Activated CD8-positive, alpha-beta memory T cell treated with anti-CD3 and anti-CD28 coated beads, Interleukin-2, amount 10 ng/mL, durations not matched to agents 7 days and 5 days (primary cell): ENCODE results near the gene DICER1. TPM values are rescaled to one million over a fixed set of nuclear protein-coding genes. Genes with fewer than 3 reads are reported as not detected.

Experiments used
- ATAC-seq: fragments of 150-1000 bp; cut with Tn5 transposase; one replicate; pipeline ENCODE4 v1.10.0; 2021; ENCODE audit warnings: moderate library complexity
- CTCF ChIA-PET: fragments of 350-600 bp; sonication (Branson Sonifier 250); formaldehyde crosslinking; loops from one replicate; lab custom pipeline; 2021; ENCODE audit warnings: antibody characterized with exemption; lab: Charles Lee
- DNase-seq: peaks from one replicate; pipeline ENCODE4 v3.0.0-alpha.2; 2020
- H3K27ac Mint-ChIP-seq: one replicate; pipeline ENCODE4 v1.8.0; 2021; ENCODE audit warnings: mild to moderate bottlenecking, mixed read lengths
- H3K27me3 Mint-ChIP-seq: one replicate; pipeline ENCODE4 v1.8.0; 2021; ENCODE audit warnings: mixed read lengths
- H3K36me3 Mint-ChIP-seq: one replicate; pipeline ENCODE4 v1.8.0; 2021; ENCODE audit warnings: mild to moderate bottlenecking, mixed read lengths
- H3K4me1 Mint-ChIP-seq: one replicate; pipeline ENCODE4 v1.8.0; 2021; ENCODE audit warnings: mixed read lengths
- H3K4me3 Mint-ChIP-seq: one replicate; pipeline ENCODE4 v1.8.0; 2021; ENCODE audit warnings: mild to moderate bottlenecking, moderate library complexity, mixed read lengths
- H3K9me3 Mint-ChIP-seq: one replicate; pipeline ENCODE4 v1.8.0; 2022; ENCODE audit warnings: low read depth, mixed read lengths
- total RNA-seq, 2 experiments: library from RNA; stranded (reverse); gene quantifications; one replicate each; pipeline ENCODE4 v1.2.3, GENCODE V29; 2021

The DICER1 gene
- total RNA-seq, 2 experiments from 2014 or later = 61.4 to 75.6 TPM

DNA sequence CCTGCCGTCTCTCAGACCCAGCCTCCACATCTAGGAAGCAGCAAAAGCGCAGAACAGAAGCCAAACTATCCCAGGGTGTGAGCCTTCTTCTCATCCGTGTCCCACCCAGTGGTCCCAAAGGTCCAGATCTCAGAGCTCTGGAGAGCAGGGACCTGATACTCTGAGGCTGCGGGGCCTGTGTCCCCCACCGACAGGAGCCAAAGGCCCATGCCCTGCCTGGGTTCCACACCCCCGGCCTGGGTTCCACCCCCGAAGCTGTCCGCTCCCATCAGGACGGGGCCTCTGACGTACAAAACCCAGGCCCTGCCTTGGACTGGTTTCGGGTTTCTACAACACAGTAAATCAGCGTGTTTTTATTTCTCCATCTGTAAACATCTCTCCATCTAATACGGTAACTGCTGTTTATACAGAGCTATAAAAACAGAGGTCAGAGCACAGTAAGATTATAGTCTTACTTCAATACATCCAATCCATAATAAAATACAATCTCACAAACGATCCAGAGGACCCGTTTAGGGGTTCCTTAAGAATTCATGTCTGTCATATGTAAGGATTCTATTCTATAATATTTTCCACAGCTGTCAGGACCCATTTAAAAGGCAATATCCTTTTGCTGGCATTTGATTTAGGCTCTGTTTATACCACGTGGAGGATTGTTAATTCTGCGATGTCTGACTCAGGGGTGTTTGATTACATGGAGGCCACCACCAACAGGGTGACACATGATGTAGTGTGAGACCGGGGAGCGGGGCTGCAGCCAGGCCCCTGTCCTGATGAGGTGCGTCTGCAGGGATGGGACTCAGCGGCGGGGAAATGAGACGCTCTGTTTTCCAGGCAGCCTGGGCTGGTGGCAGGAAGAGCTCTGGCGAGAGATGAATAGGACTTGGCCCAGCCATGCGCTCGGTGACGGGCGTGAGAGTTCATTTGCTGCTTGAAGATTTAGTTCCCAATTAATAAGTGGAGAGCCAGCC lies 110.3 kb downstream of the DICER1 start:
- no peak for ATAC-seq
- no peak for DNase-seq
- CTCF ChIA-PET = no interaction called here
- H3K4me3 Mint-ChIP-seq = no peak overlapping the region
- peaks cover 9% of the 10 kb centered on the region for H3K27me3 Mint-ChIP-seq
- no peaks in the 10 kb centered on the region for H3K36me3 Mint-ChIP-seq
- no peaks in the 10 kb centered on the region for H3K9me3 Mint-ChIP-seq
- no peaks in the 10 kb centered on the region for H3K4me1 Mint-ChIP-seq
- H3K27ac Mint-ChIP-seq = no peak overlapping the region

DNA sequence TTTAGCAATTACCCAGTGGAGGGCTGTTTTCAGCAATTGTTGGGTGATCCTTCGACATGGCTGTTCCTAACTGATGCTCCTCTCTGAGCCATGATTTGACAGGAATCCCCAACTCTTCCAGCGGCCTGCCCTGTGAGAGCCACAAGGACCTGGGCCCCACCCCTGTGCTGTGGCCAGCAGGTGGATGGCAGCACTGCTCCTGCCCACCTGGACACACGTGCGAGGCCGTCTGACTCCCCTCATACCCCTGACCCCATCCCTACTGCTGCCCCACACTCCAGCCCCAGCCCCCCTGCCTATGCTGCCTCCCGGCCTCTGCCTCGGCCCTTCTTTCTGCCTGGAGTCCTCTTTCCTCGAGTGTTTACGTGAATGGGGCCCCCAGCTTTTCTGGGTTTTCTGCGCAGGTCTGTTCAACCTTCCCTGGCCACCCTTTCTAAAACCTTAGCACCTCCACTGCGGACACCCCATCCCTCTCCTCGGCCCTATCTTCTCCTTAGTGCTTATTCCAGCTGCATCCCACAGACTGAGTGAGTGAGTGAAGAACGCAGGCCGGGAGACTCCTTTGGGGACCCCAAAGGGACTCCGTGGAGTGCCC lies 111.4 kb downstream of the DICER1 start:
- CTCF ChIA-PET = no interaction called here
- ATAC-seq (no peak), DNase-seq (no peak)
- Mint-ChIP-seq H3K4me3 (no peak overlapping the region), H3K27me3 (peaks cover 12% of the 10 kb centered on the region), H3K36me3 (no peaks in the 10 kb centered on the region), H3K27ac (no peak overlapping the region), H3K9me3 (no peaks in the 10 kb centered on the region), H3K4me1 (no peaks in the 10 kb centered on the region)

DNA sequence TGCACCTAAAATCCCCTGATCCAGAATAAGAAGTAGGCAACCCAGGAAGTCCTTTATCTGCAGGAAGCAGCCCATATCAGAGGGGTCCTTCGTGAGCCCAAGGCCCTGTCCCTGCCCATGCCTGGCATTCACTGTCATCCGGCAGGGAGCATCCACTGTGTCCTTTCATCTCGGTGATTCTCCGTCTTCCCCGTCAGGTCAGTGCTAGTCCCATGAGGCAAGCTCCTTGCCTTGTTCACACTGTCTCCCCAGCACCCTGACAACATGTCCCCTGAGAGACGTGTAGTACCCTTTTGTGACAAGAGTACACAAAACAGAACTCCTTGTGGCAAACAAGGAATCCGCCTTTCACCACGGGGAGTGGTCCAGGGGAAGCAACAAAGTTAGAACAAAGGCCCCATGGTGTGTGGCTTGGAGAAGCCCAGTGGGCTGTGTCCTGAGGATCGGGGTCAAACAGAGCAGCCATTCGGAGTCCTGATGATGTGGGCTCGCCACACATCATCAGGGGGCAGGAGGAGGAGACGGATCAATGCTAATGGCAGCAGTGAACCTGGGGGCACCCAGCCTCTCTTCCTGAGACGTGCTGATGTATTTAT lies 112.1 kb downstream of the DICER1 start:
- Mint-ChIP-seq H3K4me1 (no peaks in the 10 kb centered on the region), H3K4me3 (no peak overlapping the region), H3K27me3 (peaks cover 12% of the 10 kb centered on the region), H3K27ac (no peak overlapping the region), H3K9me3 (no peaks in the 10 kb centered on the region), H3K36me3 (no peaks in the 10 kb centered on the region)
- ATAC-seq (no peak), DNase-seq (peak; percentile 18)
- CTCF ChIA-PET = no interaction called here

DNA sequence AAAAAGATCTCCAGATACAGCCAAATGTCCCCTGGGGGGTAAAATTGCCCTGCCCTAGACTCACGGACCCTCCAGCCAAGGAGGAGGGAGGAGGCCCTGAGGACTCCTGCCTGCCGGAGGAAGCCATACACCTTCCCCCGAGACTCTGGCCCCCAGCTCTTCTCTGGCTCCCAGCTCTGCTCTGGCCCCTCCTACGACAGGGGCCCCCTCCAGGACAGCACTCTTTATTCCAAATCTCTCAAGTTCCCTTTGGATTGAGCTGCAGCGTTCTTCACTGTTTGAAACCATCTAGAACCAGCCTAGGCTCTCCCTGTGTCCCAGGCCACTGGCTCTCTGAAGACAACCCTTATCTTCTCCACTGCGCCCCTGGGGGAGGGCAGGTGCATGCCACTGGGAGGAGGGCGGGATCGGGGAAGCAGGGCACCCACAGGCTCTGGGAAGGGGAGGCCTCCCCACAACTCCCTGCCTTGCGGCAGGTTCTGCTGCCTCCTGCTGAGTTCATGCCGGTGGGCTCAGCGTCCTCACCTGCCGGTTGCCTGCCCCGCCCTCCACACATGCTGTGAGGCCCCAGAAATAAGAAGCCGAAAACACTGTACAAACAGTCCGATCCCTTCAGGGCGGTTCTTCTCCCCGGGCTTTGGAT lies 112.7 kb downstream of the DICER1 start:
- H3K4me1 Mint-ChIP-seq = no peaks in the 10 kb centered on the region
- CTCF ChIA-PET = no interaction called here
- no peak overlapping the region for H3K4me3 Mint-ChIP-seq
- no peaks in the 10 kb centered on the region for H3K9me3 Mint-ChIP-seq
- DNase-seq = peak; percentile 11
- peaks cover 9% of the 10 kb centered on the region for H3K27me3 Mint-ChIP-seq
- no peak for ATAC-seq
- no peak overlapping the region for H3K27ac Mint-ChIP-seq
- H3K36me3 Mint-ChIP-seq = no peaks in the 10 kb centered on the region

DNA sequence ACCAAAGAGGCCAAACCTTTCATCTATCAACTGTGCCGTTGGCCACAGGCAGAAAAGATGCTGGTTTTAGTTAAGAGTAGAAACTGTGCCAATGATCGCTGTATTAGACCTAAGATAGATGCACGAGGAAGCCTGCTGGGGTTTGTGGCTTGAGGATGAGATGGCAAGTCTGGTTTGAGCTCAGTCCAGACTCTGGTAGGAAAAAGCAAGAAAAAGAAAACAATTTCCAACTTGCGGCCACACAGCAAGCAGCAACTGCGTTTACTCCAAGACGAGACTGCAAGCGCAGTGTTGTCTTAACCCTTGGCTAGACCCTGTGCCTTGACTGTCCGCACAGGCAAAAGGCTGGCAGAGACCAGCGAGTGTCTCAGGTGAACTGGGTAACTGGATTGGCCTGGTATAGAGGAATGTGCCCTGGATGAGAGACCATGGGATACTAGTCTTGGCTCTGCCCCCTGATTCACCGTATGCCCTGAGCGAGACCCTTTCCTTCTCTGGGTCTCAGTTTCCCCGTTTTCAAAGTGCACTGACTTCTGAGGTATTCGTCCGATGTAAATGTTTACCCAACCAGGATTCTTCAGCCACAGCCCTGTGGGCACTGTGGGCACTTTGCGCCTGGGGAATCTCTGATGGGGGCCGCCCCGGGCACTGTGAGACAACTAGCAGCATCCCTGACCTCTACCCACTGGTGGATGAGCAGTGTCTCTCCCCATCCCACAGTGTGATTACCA lies 113.4 kb downstream of the DICER1 start:
- H3K27me3 Mint-ChIP-seq = peaks cover 8% of the 10 kb centered on the region
- no peak overlapping the region for H3K27ac Mint-ChIP-seq
- no peak overlapping the region for H3K4me3 Mint-ChIP-seq
- no peaks in the 10 kb centered on the region for H3K36me3 Mint-ChIP-seq
- CTCF ChIA-PET = no interaction called here
- peak; percentile 21 for DNase-seq
- no peak for ATAC-seq
- no peaks in the 10 kb centered on the region for H3K9me3 Mint-ChIP-seq
- no peaks in the 10 kb centered on the region for H3K4me1 Mint-ChIP-seq

DNA sequence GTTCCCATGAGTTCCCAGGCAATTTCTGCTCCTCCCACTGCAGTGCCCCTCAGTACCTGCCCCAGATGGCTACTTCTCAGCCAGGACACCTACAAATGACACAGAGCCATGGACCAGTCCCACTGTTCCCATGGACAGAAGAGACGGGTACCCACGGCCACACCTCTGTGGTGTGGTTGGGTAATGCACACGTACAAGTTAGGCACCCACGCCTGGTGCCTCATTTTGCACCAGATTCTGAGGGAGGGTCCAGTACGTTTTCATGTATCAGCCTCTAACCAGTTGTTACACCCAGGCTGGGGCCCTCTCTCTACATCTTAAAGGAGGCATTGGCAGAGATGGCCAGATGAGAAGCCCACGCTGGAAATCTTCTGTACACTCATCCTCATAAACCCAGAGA lies 114.0 kb downstream of the DICER1 start:
- CTCF ChIA-PET = no interaction called here
- Mint-ChIP-seq H3K4me1 (no peaks in the 10 kb centered on the region), H3K36me3 (no peaks in the 10 kb centered on the region), H3K27ac (no peak overlapping the region), H3K27me3 (peaks cover 8% of the 10 kb centered on the region), H3K4me3 (no peak overlapping the region), H3K9me3 (no peaks in the 10 kb centered on the region)
- ATAC-seq (no peak), DNase-seq (no peak)

DNA sequence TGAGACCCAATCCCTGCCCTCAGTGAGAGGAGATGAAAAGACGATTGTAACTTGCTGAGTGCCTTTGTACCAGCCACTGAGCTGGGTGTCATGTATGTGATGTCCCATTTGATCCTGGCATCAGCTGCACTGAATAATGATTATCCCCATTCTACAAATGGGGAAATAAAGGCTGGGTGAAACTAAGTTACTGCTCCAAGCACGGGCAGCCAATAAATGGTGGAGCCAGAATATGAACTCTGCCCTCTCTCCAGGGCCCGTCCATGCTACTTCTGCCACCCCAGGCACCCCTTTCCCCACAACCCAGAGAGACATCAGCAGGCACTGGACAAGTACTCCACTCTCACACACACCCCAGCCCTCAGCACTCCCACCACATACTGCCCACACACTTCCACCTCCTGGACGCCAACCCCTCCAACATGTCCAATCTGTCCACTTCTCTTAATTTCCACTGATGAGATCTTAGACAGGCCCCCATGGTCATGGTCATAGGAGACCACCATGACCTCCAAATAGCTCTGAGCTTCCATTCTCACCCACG lies 115.8 kb downstream of the DICER1 start:
- CTCF ChIA-PET = no interaction called here
- Mint-ChIP-seq H3K4me1 (no peaks in the 10 kb centered on the region), H3K4me3 (no peak overlapping the region), H3K27ac (no peak overlapping the region), H3K9me3 (no peaks in the 10 kb centered on the region), H3K36me3 (no peaks in the 10 kb centered on the region), H3K27me3 (peaks cover 8% of the 10 kb centered on the region)
- no peak for ATAC-seq
- no peak for DNase-seq

DNA sequence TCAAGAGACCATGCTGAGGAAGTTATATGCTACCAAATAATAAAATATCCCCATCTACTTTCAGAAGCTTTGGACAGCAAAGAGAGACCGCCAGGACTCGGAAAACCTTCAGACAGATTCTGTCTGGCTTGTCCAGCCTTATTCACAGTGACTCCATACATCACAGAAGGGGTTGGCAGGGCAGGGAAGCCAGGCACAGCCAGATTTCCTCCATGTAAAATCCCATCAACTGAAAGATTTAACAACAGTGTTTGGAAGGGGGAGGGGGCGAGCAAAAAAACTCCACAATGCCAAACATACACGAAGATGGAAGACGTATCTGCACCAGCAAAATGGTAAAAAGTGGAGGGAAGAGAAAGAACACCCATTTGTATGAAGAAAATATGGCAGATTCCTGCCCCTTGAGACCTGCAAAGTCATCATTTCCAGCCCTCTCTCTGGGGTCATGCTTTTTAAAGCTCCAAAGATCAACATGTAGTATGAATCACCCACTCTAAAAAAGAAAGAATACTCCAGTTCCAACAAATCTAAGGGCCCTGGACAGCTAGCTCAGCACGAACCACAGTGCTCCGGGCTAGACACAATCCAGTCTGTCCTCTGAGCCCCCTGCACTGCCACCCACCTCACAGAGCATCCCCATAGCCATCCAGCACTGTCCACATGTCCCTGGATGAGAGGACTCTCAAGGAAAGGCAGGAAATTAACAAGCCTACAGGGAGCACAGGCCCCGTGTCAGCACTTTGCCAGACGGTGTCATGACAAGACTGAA lies 116.4 kb downstream of the DICER1 start:
- ATAC-seq = no peak
- Mint-ChIP-seq H3K4me1 (no peaks in the 10 kb centered on the region), H3K27me3 (peaks cover 8% of the 10 kb centered on the region), H3K27ac (no peak overlapping the region), H3K4me3 (no peak overlapping the region), H3K36me3 (no peaks in the 10 kb centered on the region), H3K9me3 (no peaks in the 10 kb centered on the region)
- CTCF ChIA-PET = no interaction called here
- no peak for DNase-seq

DNA sequence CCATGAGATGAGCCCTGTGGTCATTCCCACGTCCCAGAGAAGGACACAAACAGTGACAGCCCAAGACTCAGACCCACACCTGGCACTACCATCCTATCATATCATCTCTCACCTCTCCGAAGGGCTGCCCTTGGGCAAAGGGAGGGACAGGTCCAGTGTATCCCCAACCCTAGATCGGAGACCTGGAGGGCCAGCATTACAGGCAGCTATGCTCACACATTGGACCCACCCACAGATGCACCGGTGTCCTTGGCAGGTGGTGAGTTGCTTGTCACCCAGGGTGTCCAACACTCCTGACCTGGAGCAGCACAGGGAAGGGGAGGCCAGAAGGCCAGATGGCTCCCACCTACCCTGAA lies 117.4 kb downstream of the DICER1 start:
- H3K4me1 Mint-ChIP-seq = no peaks in the 10 kb centered on the region
- no peak overlapping the region for H3K4me3 Mint-ChIP-seq
- H3K9me3 Mint-ChIP-seq = no peaks in the 10 kb centered on the region
- no peaks in the 10 kb centered on the region for H3K36me3 Mint-ChIP-seq
- H3K27me3 Mint-ChIP-seq = peaks cover 8% of the 10 kb centered on the region
- no peak overlapping the region for H3K27ac Mint-ChIP-seq
- ATAC-seq = no peak
- no peak for DNase-seq
- CTCF ChIA-PET = no interaction called here

DNA sequence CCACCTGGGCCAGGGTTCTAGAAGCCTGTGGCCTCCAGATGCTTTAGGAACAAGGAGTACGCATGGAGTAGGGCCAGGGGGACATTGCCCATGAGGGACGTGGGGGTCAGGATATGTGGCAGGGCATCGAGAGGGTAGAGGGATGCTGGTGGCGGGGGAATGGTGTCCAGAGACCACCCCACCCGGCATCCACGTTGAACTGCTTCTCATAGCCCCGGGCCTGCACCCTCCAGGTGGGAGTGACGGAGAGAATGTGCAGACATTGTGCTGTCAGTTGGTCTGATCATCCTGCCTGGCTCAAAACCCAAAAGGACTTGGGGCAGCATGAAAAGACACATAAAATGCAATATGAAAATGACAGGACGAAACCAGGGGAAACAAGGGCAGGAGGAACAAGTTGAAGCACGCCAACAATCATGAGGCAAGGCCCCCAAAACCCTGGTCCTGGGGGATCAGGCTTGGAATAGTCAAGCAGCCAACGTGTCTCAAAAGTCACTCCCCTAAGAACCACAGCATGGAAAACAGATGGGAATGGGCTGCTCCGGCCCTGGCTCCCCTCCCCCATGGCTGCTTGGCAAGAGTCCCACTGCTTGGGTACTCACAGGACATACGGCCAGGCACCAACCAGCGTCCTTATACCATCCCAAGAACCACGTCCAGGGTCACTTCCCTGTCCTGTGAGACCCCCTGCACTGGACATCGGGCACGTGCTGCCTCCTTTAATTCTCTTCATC lies 117.9 kb downstream of the DICER1 start:
- H3K27me3 Mint-ChIP-seq = peaks cover 8% of the 10 kb centered on the region
- DNase-seq (no peak), ATAC-seq (no peak)
- no peaks in the 10 kb centered on the region for H3K4me1 Mint-ChIP-seq
- H3K36me3 Mint-ChIP-seq = no peaks in the 10 kb centered on the region
- CTCF ChIA-PET = no interaction called here
- no peaks in the 10 kb centered on the region for H3K9me3 Mint-ChIP-seq
- H3K4me3 Mint-ChIP-seq = no peak overlapping the region
- H3K27ac Mint-ChIP-seq = no peak overlapping the region

DNA sequence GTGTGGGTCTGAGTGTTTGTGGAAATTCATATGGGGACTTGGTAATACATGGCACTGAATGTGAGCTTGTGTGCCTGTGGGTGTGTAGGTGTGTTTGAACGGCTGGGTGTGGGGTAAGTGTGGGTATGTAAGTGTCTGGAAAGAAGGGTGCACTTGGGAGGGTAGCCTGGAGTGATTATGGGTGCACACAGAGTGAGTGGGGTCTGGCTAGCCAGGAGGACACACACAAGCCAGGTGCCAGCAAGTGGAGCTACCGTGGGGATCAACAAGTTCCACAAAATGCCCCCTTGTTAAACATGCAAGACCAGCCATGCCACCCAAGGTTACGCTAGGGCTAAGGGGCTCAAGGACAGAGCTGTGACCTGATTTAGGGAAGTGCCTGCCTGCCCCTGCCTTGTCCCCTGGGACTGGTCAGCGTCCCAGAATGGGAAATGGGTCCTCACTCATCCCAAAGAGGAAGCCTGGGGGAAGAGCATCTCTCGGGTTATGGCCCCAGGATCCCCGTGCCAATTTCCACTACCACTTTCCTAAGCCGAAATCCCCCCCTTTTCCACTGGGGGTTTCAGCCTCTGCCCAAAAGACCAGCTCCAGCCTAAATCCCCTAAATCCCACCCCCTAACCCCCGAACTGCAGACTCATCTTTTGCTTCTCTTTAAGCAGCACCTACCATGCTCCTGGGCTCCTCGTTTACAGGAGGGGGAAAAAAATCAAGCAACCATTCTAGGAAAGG lies 118.6 kb downstream of the DICER1 start:
- H3K27me3 Mint-ChIP-seq = peaks cover 10% of the 10 kb centered on the region
- ATAC-seq = no peak
- no peak overlapping the region for H3K27ac Mint-ChIP-seq
- no peaks in the 10 kb centered on the region for H3K36me3 Mint-ChIP-seq
- no peaks in the 10 kb centered on the region for H3K4me1 Mint-ChIP-seq
- no peak for DNase-seq
- no peak overlapping the region for H3K4me3 Mint-ChIP-seq
- CTCF ChIA-PET = no interaction called here
- no peaks in the 10 kb centered on the region for H3K9me3 Mint-ChIP-seq
